B cell (primary cell): ENCODE measurements around the gene NAP1L1. TPM values are rescaled to one million over a fixed set of nuclear protein-coding genes. Genes with fewer than 3 reads are reported as not detected.

Experiments
- ATAC-seq: fragments of 200-7000 bp; cut with Tn5 transposase; one replicate; pipeline ENCODE4 v1.10.0; 2021; ENCODE audit warnings: low read depth, mild to moderate bottlenecking, moderate number of reproducible peaks, moderate library complexity
- CTCF ChIA-PET: fragments of 350-600 bp; sonication (Branson Sonifier 250); formaldehyde crosslinking; loops from one replicate; lab custom pipeline; 2021; ENCODE audit warnings: antibody characterized with exemption, inconsistent platforms; lab: Charles Lee
- POLR2A ChIA-PET: fragments of 350-600 bp; sonication (Branson Sonifier 250); formaldehyde crosslinking; loops from one replicate; lab custom pipeline; 2021; ENCODE audit warnings: antibody characterized with exemption; lab: Charles Lee
- DNase-seq: peaks from one replicate; pipeline ENCODE4 v3.0.0; 2013
- H2AFZ ChIP-seq: 2 replicates; pipeline ENCODE4 v1.6.1; 2012; ENCODE audit warnings: mild to moderate bottlenecking, low read depth, low read length; ENCODE audit not compliant: insufficient read depth, poor library complexity, severe bottlenecking
- H3K27ac ChIP-seq, 2 donors: 1 replicate in 1 of 2; 2 replicates in 1 of 2; pipeline ENCODE4 v1.5.1; 2012 to 2013; ENCODE audit warnings: low read length in 2 of 2, mild to moderate bottlenecking in 2 of 2, moderate library complexity in 1 of 2
- H3K27me3 ChIP-seq, 4 experiments: fragments of 200-600 bp in 1 of 4; sonication (generic) in 1 of 4; replicated peaks in 1 of 4; 1 replicate in 2 of 4; 2 replicates in 2 of 4; pipeline versions ENCODE4 v1.6.1 to v1.7.0; 2013 to 2016; ENCODE audit warnings: low read length in 3 of 4, mild to moderate bottlenecking in 2 of 4, mixed read lengths in 1 of 4, moderate library complexity in 1 of 4; ENCODE audit not compliant: insufficient read depth in 4 of 4, control insufficient read depth in 3 of 4; ENCODE audit errors: control extremely low read depth in 1 of 4
- H3K36me3 ChIP-seq, 2 experiments: replicated peaks in 1 of 2; 1 replicate in 1 of 2; 2 replicates in 1 of 2; pipeline versions ENCODE4 v1.6.1 to v1.7.1; 2013; ENCODE audit warnings: low read length in 1 of 2; ENCODE audit not compliant: insufficient read depth in 2 of 2, control insufficient read depth in 1 of 2; ENCODE audit errors: control extremely low read depth in 1 of 2, extremely low read depth in 1 of 2
- H3K4me1 ChIP-seq, 2 donors: fragments of 200-600 bp in 1 of 2; sonication (generic) in 1 of 2; 1 replicate in 1 of 2; 2 replicates in 1 of 2; pipeline versions ENCODE4 v1.5.1 to v1.6.1; 2013 to 2017; ENCODE audit warnings: low read length in 2 of 2; ENCODE audit not compliant: control insufficient read depth in 2 of 2, insufficient read depth in 2 of 2
- H3K4me2 ChIP-seq: replicated peaks from 2 replicates; pipeline ENCODE3; 2012; ENCODE audit warnings: mild to moderate bottlenecking, low read depth, low read length; ENCODE audit not compliant: poor library complexity, severe bottlenecking
- H3K4me3 ChIP-seq, 5 experiments: fragments of 200-600 bp in 1 of 5; sonication (generic) in 1 of 5; 1 replicate in 3 of 5; 2 replicates in 2 of 5; pipeline versions ENCODE4 v1.5.1 to v1.7.0; 2011 to 2016; ENCODE audit warnings: low read length in 4 of 5, mild to moderate bottlenecking in 4 of 5, low read depth in 2 of 5, control low read depth in 1 of 5, moderate library complexity in 1 of 5; ENCODE audit not compliant: insufficient read depth in 1 of 5; ENCODE audit errors: control extremely low read depth in 1 of 5, extremely low read depth in 1 of 5
- H3K79me2 ChIP-seq: fragments of 200-600 bp; sonication (generic); one replicate; pipeline ENCODE4 v1.6.0; 2016; ENCODE audit warnings: low read length; ENCODE audit not compliant: control insufficient read depth, insufficient read depth
- H3K9ac ChIP-seq: fragments of 200-600 bp; sonication (generic); 2 replicates; pipeline ENCODE4 v1.6.1; 2017; ENCODE audit warnings: mild to moderate bottlenecking, low read length, moderate library complexity
- H3K9me3 ChIP-seq, 3 donors: one replicate each; pipeline versions ENCODE4 v1.6.1 to v1.7.1; 2013; ENCODE audit warnings: low read length in 2 of 3; ENCODE audit not compliant: control insufficient read depth in 2 of 3, insufficient read depth in 1 of 3; ENCODE audit errors: control extremely low read depth in 1 of 3
- H4K20me1 ChIP-seq: 2 replicates; pipeline ENCODE4 v1.6.0; 2012; ENCODE audit warnings: mild to moderate bottlenecking, low read length; ENCODE audit not compliant: insufficient read depth, control insufficient read depth, poor library complexity, severe bottlenecking
- H3K27ac Mint-ChIP-seq: one replicate; pipeline ENCODE4 v1.8.0; 2021; ENCODE audit warnings: mixed read lengths
- H3K27me3 Mint-ChIP-seq: one replicate; pipeline ENCODE4 v1.8.0; 2021; ENCODE audit warnings: mixed read lengths
- H3K4me1 Mint-ChIP-seq: one replicate; pipeline ENCODE4 v1.8.0; 2021; ENCODE audit warnings: mixed read lengths
- H3K4me3 Mint-ChIP-seq: one replicate; pipeline ENCODE4 v1.8.0; 2021; ENCODE audit warnings: mixed read lengths
- H3K9me3 Mint-ChIP-seq: one replicate; pipeline ENCODE4 v1.8.0; 2022; ENCODE audit warnings: mixed read lengths; ENCODE audit not compliant: insufficient read depth
- CTCF ChIP-seq: fragments of 200-600 bp; IDR thresholded peaks from one replicate; pipeline ENCODE4 v1.8.0; 2022; ENCODE audit warnings: antibody characterized with exemption, mild to moderate bottlenecking
- EZH2 ChIP-seq: IDR thresholded peaks from 2 replicates; pipeline ENCODE4 v1.6.1; 2012; ENCODE audit warnings: borderline replicate concordance, low read depth, mild to moderate bottlenecking, moderate library complexity, low read length; ENCODE audit not compliant: insufficient read depth, poor library complexity, severe bottlenecking
- WGBS: methylation state at CpG from one replicate; pipeline ENCODE4 v1.1.5; 2013; ENCODE audit warnings: missing lambda C conversion rate; ENCODE audit not compliant: insufficient coverage; 5-methylcytosine and 5-hydroxymethylcytosine counted together
- intact Hi-C: fragments of 100-400 bp; cut with micrococcal nuclease; formaldehyde crosslinking; loops from one replicate; pipeline ENCODE4 v1.10.0; 2022
- polyA plus RNA-seq: library from polyadenylated mRNA; depleted of rRNA; stranded (reverse); fragments of >200 nt; gene quantifications from 2 replicates; pipeline ENCODE4 v1.2.3, GENCODE V29; 2012
- total RNA-seq, 2 donors: library from RNA; stranded (reverse); fragments of 120-200 nt in 1 of 2; gene quantifications; 1 replicate in 1 of 2; 2 replicates in 1 of 2; pipeline versions ENCODE4 v1.2.3 to v1.2.4, GENCODE V29; 2013 to 2022

Gene NAP1L1
- total and polyA plus RNA-seq, 2 donors (not counting 1 experiment from before 2014, with no cell fraction given), result 165 to 766 TPM

- ChIA-PET POLR2A (no interaction called here), CTCF (no interaction called here)
- Mint-ChIP-seq H3K27me3 (peaks cover 44% of the 10 kb centered on the region), H3K27ac (no peak overlapping the region), H3K9me3 (no peaks in the 10 kb centered on the region), H3K4me1 (no peaks in the 10 kb centered on the region), H3K4me3 (no peak overlapping the region)
- Histone ChIP-seq H3K9me3 (no peaks in the 10 kb centered on the region), H3K36me3 (no peaks in the 10 kb centered on the region), H2AFZ (no peak overlapping the region), H3K27me3 (peaks cover 0 to 5% (median 0%) of the 10 kb centered on the region in 4 experiments), H3K79me2 (no peaks in the 10 kb centered on the region), H4K20me1 (no peaks in the 10 kb centered on the region), H3K4me3 (no peak overlapping the region), H3K4me2 (no peak overlapping the region), H3K4me1 (no peaks in the 10 kb centered on the region), H3K27ac (no peak overlapping the region), H3K9ac (no peak overlapping the region)
- WGBS, result 93% methylated on average over 3 of the region's 8 CpGs
- no peak for TF ChIP-seq EZH2
- TF ChIP-seq CTCF, result no peak
- DNase-seq, result no peak
- ATAC-seq, result no peak
- intact Hi-C loops, result no loop called here
These were observed 70.5 kb downstream of the NAP1L1 start for GRCh38 chr12:76014007-76014406.

- Mint-ChIP-seq H3K27me3 (peaks cover 42% of the 10 kb centered on the region), H3K4me3 (no peak overlapping the region), H3K27ac (no peak overlapping the region), H3K9me3 (no peaks in the 10 kb centered on the region), H3K4me1 (no peaks in the 10 kb centered on the region)
- Histone ChIP-seq H4K20me1 (no peaks in the 10 kb centered on the region), H3K4me2 (no peak overlapping the region), H3K36me3 (no peaks in the 10 kb centered on the region), H3K27me3 (peaks cover 0 to 5% (median 0%) of the 10 kb centered on the region in 4 experiments), H3K4me3 (no peak overlapping the region), H3K27ac (no peak overlapping the region), H3K9ac (no peak overlapping the region), H3K4me1 (no peaks in the 10 kb centered on the region), H2AFZ (no peak overlapping the region), H3K9me3 (no peaks in the 10 kb centered on the region), H3K79me2 (no peaks in the 10 kb centered on the region)
- ChIA-PET CTCF (interaction anchor here (0.7 to 1.1 kb wide), 2 partner anchors 19 to 22 kb away, joined by 3 to 5 read pairs; no protein-coding TSS in a partner anchor), POLR2A (no interaction called here)
- intact Hi-C loops, result no loop called here
- no peak for TF ChIP-seq EZH2
- no peak for TF ChIP-seq CTCF
- ATAC-seq (no peak), DNase-seq (no peak)
- 100% methylated on average over 3 of the region's 4 CpGs for WGBS
These were observed 70.9 kb downstream of the NAP1L1 start for GRCh38 chr12:76013603-76014002.
